Stimulated activated CD8-positive, alpha-beta memory T cell treated with anti-CD3 and anti-CD28 coated beads, Interleukin-7, amount 100 ng/mL, for 1 hour (primary cell): ENCODE data around the gene NUP62.
"Not testable (repeated sequence)": the region's sequence is repeated elsewhere in the genome, so short reads cannot be mapped to it uniquely, and the experiment has no call there.

Experiments
- DNase-seq, 2 donors: peaks; one replicate each; pipeline ENCODE4 v3.0.0-alpha.2; 2020; ENCODE audit warnings: low read depth in 2 of 2

Gene NUP62

DNA sequence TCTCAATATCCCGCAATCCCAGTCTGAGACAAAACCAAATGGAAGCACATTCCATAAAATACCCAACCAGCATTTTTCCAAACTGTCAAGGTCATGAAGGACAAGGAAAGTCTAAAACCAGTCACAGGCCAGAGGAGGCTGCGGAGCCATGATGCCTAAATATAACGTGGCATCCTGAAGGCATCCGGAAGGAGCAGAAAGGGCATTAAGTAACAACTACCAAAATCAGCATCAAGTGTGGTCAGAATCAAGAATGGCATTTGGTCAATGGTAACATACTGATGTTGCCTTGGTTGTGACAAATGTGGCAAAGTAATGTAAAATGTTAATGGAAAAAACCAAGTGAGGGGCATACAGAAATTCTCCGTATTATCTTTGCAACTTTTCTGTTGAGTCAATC, 3.8 kb downstream of the NUP62 start:
- no peak for DNase-seq

DNA sequence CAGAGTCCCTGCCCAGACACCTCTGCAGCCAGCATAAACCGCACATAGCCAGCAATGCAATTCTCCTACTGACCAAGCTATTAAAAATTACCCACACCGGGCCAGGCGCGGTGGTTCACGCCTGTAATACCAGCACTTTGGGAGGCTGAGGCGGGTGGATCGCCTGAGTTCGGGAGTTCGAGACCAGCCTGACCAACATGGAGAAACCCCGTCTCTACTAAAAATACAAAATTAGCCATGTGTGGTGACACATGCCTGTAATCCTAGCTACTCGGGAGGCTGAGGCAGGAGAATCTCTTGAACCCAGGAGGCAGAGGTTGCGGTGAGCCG, 4.5 kb downstream of the NUP62 start:
- DNase-seq: not testable (repeated sequence)

DNA sequence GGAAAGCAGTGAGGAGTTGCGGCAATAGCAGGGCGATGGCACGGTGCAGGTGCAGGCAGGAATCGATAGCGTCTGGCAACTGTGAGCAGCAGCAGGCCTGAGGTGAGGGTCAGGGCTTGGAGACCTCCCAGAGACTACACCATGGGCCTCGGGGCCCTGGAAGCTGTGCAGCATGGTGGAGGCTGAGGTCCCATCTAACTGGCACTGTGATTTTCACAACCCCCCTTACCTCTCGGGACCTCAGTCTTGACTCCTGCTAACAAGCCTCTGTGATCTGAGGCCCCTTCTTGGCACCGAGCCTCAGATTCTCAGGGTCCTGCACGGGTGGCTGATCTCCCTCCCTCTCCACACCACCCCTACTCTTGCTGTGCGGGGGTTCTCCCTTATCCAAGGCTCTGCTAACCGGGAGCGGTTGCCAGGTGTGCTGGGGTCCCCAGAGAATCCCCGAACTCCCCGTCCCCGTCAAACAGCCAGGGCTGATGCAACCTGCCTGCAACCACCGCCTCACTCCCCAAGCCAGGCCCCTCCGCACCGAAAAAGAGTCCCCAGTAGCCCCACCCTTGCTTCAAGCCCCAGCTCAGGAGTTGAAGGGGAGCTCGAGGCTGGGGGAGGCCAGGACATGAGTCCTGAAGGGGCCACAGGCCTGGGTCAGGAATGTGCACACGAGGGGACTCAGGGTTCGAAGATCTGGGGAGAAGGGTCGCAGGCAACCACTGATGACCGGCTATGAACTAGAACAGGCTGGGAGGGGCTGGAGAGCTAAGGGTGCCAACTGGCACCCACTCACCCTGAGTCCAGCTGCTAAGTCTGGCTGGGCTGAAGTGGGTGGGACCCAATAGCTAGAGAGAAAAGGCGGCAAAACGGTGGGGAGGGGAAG, 5.1 kb downstream of the NUP62 start:
- no peak for DNase-seq

- DNase-seq: no peak
These were observed 6.0 kb downstream of the NUP62 start for GRCh38 chr19:49923055-49924003.

DNA sequence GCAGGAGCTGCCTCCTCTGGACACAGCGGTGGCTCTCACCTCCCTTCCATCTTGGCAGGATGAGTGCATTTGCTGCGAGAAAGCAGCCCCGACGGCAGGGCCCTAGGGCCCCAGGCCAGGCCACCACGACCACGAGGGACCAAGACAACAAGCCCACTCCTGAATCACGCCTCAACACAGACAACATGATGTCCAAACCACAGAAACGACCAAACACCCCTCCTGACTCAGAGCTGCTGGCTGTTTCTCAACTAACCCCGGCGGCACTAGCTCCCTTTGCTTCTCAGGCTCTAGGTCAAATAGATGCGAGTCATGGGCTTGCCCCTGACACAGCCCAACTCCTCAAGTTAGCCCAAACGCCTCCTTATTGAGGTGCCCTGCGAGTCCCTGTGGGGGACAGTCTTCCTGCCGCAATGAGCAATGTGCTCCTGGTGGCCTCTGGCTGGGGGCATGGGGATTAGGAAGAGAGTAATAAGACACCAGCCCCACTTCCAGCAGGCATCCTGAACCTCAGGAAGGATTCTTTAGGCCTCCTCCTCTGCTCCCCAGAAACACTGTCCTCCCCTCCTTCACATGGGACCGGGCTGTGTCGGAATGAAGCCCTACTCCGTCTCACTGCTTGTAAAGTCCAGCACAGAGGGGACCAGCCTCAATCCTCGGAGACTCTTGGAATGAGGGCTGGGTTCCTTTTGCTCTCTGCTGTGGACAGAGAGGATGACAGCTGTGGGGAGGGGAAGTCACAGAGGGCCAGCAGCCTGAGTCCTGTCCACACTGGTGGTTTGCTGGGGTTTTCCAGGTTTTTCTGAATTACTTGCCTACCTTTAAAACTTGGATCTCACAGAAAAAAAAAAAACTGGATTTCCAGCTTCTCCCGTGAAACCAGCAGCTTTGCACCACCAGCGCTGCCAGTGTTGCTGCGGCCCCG, 7.2 kb downstream of the NUP62 start:
- no peak for DNase-seq

- no peak for DNase-seq
These were observed 8.5 kb downstream of the NUP62 start for GRCh38 chr19:49920624-49921363.

GRCh38 chr19:49918089-49918488, 11.2 kb downstream of the NUP62 start:
- no peak for DNase-seq

- DNase-seq: no peak
These were observed 12.2 kb downstream of the NUP62 start for GRCh38 chr19:49916839-49917733.

GRCh38 chr19:49915271-49915670, 14.0 kb downstream of the NUP62 start:
- DNase-seq: no peak

GRCh38 chr19:49913720-49914119, 15.6 kb downstream of the NUP62 start:
- DNase-seq: no peak

GRCh38 chr19:49912965-49913685, 16.2 kb downstream of the NUP62 start:
- DNase-seq: no peak

DNA sequence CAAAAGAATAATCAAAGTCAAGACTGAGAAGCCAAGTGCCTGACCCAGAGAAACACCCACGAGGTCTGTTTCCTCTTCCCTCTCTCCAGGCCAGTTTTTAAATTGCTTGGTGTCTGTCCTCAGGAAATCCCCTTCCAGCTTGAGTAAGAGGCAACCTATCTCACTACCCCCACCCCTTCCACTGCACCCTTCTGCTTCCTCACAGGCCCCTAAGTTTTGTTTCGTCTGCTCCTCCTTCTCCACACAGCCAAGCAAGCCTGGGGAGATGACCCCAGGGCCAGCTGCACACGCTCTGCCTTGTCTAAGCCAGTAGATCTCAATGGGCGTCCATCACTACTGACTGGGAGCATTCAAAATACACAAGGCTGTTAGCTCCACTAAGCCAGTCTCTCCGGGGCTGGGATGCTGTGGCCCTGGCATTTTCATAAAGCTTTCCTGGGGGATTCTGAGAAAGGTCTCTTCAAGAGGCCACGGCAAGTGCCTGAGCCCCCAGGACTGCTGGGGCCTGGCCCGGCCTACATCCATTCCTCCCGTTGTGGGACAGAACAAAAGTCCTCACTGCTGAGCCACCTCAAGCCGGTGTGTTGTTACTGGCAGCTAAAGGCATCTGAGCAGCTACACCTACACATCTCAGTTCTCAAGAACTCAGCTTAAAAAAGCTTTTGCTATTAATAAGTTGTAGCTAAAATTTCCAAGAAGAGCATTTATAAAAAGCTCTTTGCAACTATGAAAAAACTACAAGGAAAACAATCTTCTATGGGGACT, 17.7 kb downstream of the NUP62 start:
- DNase-seq: no peak

DNA sequence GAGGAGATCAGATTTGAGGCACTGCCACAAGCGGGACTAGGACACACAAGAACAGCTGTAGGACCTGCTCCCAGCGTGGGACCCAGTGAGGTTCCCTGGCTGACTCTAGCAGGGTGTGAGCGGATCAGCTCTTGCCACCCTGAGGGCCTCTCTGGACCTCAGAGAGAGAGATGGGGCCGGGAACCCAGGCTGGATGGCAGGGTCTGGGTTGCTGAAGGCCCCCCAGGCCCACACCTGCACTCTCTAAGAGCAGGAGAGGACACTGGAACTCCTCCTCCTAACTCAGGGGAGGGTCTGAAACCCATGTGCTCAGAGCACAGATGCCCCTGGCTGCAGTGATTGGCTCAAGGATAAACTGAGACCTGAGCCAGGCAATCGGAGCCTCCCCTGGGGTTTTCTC, 19.1 kb downstream of the NUP62 start:
- DNase-seq: no peak

DNA sequence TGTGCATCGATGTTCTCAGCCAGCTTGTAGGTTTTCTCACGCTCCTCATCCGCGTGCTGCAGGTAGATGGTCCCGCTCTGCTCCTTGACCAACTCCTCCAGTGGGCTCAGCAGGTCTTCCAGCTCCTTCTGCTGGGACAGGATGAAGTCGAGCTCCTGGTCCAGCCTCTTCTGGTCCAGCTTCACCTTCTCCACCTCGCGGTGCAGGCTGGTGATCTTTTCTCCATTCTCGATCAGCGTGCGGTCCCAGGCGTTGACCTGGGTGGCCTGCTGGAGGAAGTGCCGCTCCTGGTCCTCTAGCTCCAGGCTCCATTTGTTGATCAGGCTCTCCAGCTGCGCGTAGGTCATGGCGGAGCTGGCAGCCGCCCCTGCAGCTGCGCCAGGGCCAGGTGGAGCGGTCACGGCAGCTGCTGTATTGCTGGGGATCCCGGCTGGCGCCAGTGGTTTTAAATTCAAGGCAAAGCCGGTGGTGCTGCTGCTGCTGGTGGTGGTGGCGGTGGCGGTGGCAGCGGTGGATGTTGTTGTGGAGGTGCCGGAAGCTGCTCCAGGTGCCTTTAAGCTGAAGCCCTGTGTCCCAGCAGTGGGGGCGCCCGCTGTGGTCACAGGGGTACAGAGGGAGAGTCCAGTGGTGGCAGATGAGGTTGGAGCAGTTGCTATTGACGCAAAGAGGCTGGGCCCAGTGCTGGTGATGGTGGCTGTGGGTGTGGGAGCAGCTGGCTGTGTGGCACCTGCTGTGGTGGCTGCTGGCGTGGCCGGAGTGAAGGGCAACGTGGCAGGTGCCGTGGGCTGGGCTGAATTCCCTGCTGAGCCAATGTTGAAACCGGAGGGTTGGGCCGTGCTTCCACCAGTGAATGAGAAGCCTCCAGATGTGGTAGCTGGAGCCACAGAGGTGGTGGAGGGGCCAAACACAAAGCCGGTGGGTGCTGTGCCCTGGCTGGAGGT, 20.6 kb downstream of the NUP62 start:
- no peak for DNase-seq

GRCh38 chr19:49907745-49908446, 21.4 kb downstream of the NUP62 start:
- DNase-seq: no peak

DNA sequence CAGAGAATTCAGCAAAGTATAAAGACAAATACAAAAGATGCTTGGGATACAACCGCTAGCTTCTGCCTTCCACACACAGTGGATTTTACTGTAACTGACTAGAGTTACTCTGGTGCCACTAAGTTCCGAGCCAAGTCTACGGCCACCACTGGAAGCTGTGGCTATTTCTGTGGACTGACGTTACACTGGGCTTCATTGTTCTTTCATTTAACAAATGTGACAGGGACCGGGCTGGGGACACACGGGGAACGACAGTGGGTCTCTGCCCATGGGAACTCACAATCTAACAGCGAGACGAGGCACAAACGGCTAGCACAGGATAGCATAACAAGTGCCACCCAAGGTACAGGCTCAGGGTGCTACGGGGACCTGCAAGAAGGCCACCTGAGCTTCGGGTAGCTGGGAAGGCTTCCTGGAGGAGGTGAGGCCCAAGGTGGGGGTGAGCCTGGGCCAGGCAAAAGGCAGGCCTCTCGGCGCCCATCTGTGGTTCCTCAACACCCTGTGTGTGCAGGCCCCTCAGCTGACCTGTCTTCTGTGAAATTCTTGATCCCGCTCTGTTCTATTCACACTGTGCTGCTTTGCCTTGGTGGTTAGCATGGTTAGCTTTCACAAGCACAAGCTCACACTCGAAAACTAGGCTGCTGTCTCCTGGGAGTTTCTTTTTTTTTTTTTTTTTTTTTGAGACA, 22.3 kb downstream of the NUP62 start:
- DNase-seq: no peak
